SIG-M5 (cell line): Measurements from ENCODE around the gene FBXO7.

Source experiments
- DNase-seq: peaks from one replicate; lab custom pipeline; 2025; lab: John Stamatoyannopoulos, UW

Gene FBXO7

DNA sequence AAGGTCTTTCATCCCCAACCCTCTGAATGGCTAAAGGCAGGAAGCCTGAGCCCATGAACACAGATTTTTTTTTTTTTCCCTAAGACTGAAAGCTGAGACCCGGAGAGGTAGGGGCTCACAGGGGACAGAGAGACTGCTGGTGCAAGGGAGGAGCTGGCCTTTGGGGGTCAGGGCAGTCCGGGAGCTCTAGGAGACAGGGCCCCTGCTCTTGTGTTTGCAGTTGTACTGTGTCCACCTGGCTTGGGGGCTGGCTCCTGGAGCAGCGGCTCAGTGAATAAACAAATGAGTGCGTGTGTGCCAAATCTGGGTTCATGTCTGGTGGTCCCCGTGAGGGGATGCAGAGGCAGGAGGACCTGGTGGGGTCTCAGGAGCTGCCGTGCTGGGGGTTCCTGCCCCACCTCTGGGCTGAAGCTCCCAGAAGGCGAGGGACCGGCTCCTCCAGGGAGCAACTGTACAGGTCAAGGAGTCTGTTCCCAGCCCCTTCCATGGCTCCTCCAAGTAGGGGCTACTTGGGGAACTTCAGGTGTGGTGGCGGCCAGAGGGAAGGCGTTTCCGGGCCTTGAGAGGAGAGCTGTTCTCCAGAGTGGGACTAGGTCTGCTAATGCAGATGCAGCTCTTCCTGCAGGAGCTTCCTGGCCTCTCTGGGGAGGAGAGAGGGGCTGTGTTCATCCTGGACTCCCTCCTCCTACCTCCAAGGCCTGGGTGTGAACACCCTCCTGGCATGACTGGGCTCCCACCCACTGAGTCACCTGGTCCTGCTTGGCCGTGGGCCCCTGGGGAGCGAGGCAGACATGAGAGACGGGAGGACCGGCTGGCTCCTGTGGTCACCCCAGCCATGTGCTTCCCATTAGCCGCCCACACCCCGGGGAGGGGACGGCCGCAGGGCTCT is 57.6 kb downstream of the FBXO7 start:
- DNase-seq: no peak

GRCh38 chr22:32532820-32533128 is 58.2 kb downstream of the FBXO7 start:
- DNase-seq: no peak

DNA sequence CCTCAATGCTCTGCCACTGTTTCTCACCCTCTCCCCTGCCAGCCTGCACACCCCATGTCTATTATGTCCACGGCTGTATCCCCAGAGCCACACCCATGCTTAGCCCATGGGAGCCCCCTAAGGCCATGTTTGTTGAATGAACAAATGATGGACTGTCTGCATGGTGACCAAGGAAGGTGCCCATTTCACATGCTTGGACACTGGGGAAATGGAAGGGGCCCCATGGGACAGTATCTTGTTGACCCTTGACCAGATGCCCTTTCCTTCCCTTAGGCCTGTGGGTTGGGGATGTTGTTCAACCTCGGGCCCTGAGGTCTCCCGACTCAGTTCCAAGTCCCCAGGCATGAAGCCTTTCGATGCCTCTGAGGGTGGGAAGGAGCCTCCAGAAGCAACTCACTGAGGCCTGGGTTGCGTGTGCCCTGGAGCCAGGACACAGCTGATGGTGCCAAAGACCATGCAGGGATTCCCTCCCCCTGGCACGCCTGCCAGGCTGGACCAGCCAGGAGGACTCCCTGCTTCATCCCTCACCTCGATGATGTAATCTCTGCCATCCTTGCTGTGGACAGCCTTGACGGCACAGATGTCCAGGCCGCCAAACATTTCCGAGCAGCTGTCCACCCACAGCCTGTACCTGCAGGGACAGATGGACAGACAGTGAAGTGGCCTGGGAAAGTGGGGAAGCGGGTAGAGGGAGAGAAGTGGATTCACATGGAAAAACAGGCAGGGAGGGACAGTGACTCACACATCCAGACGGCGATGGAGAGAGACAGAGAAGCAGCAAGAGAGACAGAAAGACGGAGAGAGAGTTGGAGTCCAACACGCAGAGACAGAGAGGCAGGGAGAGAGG is 58.9 kb downstream of the FBXO7 start:
- DNase-seq: no peak

DNA sequence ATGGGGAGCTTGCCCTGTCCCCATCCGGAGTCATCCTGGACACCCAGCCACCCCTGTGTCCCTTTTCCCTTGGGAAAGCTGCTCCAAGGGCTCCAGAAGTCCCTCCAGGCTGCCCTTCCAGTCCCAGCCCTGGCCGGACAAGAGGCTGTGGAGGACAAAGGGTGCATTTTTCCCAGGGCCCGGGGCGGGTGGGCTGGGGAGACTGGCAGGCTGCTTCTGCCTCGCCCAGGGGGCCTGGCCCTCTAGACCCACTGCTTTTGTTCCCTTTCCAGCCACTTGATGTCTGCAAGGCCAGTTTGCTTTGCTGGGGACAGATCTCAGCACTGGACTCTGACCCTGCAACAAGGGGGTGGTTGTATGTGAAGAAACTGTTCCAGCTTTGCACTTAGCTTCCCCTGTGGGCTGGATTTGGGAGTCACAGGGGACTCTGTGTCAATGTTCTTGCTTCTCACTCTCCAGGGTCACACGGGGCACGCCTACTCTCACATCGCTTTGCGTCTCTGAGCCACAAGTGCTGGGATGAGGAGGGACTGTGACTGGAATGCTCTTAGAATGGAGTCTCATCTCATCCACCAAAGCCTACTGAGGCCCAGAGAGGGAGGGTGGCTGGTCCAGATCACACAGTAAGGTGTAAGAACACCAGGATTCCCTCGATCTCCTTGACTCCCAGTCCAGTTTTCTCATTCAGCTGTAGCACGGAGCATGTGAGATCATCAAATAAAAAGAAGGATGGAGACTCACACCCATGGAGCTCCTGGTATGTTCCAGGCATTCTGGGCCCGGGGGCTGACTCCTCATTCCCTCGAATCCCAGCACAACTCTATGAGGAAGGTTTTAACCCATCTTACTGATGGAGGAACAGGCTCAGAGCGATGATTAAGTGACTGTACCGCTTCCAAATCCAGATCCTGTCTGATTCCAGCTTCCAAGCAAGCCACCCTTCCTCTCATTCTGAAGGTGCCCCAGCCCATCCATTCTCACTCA is 59.9 kb downstream of the FBXO7 start:
- no peak for DNase-seq

DNA sequence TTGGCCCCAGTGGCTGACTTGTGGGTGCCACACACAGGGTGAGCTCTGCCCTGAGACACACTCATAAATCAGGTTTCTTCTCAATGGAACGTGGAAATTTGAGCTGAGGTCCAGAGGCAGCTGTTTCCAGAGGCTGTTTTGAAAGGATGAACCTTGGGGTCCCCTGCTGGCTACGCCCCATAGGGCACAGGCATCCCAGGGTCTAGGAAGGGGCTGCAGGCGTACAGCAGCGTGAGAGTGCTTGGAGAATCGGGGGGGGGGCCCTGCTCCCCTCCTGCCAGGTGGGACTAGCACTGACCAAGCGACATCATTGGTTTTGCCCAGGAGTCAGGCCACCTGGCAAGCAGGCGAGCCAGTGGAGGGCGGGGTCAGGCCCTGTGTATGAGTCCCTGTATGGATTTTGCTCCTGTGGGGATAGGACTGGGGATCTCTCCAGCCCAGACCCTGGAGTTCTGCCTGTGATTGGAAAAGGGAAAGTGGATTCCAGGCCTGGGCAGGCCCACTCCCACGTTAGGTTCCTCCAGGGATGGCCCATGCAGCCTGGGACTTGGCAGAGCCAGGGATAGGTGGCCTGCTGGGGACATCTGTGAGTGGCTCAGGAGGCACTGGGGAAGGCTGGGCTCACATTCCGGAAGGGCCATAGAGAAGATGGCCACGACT is 61.0 kb downstream of the FBXO7 start:
- no peak for DNase-seq

- DNase-seq: no peak
These were observed 61.7 kb downstream of the FBXO7 start for GRCh38 chr22:32536352-32536751.

GRCh38 chr22:32538521-32538920 is 63.9 kb downstream of the FBXO7 start:
- DNase-seq: no peak

GRCh38 chr22:32539631-32540421 is 65.2 kb downstream of the FBXO7 start:
- no peak for DNase-seq

DNA sequence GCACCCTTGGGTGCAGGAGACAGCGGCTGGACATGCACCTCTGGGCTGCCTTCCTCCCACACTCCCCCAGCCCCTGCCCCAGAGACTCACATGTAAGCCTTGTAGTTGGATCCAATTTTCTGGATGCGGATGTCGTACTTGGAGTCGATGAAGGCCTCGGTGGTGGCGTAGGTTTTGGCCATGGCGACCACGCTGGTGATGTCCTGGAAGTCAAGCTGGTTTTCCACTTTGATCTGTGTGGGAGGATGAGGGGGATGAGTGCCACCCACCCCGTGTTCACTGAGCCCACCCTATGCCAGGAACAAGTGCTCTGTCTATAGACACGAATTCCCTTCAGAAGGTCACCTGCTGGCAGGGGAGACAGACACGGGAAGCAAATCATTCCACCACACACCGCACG is 66.9 kb downstream of the FBXO7 start:
- no peak for DNase-seq

DNA sequence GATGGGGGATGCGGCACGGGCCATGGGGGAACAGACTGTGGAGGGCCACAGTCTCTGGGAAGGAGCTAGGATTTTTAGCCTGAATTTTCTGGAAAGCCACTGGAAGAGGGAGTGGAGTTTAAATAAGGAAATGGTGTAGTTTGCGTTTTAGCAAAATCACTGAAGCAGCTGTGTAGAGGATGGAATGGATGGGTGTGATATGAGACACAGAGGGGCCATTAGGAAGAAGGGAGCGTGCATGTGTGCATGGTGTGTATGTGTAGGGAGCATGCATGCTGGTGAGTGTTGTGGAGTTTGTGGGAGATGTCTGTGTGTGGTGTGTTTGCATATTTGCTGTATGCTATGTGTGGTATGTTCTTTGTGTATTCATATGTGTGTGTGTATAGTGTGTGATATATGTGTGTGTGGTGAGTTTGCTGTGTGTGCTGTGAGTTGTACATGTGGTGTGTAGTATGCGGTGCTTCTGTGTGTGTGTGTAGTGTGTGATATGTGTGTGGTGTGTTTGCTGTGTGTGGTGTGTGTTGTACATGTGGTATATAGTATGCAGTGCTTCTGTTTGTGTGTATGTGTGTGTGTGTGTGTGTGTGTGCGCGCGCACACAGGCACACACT is 67.6 kb downstream of the FBXO7 start:
- DNase-seq: no peak

DNA sequence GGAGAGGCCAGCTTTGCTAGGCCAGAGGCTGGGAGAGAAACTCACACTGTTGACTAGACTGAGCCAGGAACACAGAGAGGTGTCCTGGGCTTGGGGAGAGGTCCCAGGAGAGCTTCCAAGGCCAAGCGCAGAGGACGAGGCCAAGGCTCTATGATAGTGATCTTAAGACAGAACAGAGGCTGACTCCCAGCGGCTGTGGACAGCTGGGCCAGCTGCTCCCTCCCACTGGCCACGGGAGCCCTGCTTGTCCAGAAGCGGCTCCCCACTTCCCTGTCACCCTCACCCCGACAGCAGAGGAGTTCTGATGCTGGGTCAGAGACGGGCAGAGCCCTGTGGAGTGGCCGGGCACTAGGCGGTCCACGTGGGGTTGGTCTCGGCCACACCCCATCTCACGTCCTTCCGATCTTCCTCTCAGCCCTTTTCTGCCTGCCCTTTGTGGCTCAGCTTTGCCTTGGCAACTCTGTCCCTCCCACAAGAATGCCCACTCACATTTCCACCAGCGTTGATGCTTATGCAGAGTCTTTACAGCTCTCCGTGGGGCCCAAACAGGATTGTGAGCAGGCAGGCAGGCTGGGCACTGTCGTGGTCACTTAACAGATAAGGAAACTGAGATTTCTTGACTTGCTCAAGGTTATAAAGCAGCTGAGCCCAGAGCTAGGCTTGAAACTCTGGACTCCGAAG is 68.2 kb downstream of the FBXO7 start:
- DNase-seq: no peak

DNA sequence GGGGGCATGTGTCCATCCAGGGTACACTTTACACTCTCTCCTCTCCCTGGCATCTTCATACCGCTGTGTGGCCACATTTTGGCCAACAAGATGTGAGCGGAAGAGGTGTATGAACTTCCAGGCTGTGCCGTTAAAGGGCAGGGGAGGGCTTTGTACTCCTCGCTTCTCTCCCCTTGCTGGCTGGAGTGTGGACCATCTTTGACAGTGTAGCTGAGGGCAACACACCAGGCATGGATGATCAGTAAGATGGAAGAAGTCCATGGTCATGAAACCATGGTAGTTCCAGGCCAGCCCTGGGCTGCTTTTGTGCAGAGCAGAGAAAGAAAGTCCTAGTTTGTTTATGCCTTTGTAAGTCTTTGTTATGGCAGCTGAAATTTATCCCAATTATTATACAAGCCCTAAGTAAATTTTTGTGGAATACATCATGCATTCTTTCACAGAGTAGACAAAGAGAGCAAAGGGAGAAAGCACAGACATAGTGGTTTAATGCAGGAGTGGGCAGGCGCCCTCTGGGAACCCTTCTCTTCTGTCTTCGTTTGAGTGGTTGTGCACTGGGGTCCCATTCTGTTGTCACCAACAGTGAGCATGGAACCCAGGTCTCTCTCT is 70.4 kb downstream of the FBXO7 start:
- DNase-seq: no peak

DNA sequence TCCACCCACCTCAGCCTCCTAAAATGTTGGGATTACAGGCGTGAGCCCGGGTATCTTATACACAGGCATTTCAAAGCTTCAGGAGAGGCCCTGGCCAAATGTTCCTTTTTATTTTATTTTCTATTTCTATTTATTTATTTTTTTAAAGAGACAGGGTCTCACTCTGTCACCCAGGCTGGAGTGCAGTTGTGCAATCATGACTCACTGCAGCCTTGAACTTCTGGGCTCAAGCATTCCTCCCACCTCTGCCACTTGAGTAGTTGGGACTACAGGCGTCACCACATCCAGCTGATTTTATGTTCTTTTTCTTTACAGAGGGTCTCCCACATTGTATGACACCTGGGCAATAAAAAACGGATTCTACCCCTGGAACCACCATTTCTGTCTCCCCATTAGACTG is 71.2 kb downstream of the FBXO7 start:
- DNase-seq: no peak

GRCh38 chr22:32546496-32546895 is 71.9 kb downstream of the FBXO7 start:
- no peak for DNase-seq

GRCh38 chr22:32546935-32547334 is 72.3 kb downstream of the FBXO7 start:
- DNase-seq: no peak

GRCh38 chr22:32548039-32548438 is 73.4 kb downstream of the FBXO7 start:
- no peak for DNase-seq
